Measurements from ENCODE around the gene TLK2.

GRCh38 chr17:62657690-62658089, 179.1 kb downstream of the TLK2 start:
- TF ChIP-seq CTCF (IDR thresholded peaks at IDR 0.05; ENCODE audit: low read depth, low read length) (no peak), POLR2A (IDR thresholded peaks at IDR 0.05; ENCODE audit: extremely low read depth, insufficient read length) (no peak), MAX (IDR thresholded peaks at IDR 0.05; ENCODE audit: low read depth, low read length) (no peak), MYC (IDR thresholded peaks at IDR 0.05; ENCODE audit: low read depth, low read length) (no peak)

Data from NB4 (cell line).